WTC11 (cell line): ENCODE measurements around the gene SSTR1. TPM values are rescaled to one million over a fixed set of nuclear protein-coding genes. Genes with fewer than 3 reads are reported as not detected.

Experiments used
- ATAC-seq: fragments of 200-7000 bp; cut with Tn5 transposase; 2 replicates; pipeline ENCODE4 v1.10.0; 2021; ENCODE audit warnings: mild to moderate bottlenecking, moderate library complexity
- CTCF ChIA-PET: fragments of 300-600 bp; sonication (Branson Sonifier 250); formaldehyde crosslinking; loops from one replicate; lab custom pipeline; 2021; ENCODE audit warnings: antibody characterized with exemption; lab: Charles Lee
- POLR2A ChIA-PET: fragments of 350-600 bp; sonication (Branson Sonifier 250); formaldehyde crosslinking; loops from one replicate; lab custom pipeline; 2021; ENCODE audit warnings: antibody characterized with exemption; lab: Charles Lee
- DNase-seq: peaks from one replicate; pipeline ENCODE4 v3.0.0; 2021; ENCODE audit warnings: low spot score
- H3K27ac Mint-ChIP-seq: 2 replicates; pipeline ENCODE4 v1.8.0; 2021; ENCODE audit warnings: mixed read lengths
- H3K27me3 Mint-ChIP-seq: 2 replicates; pipeline ENCODE4 v1.8.0; 2021; ENCODE audit warnings: low read depth, mild to moderate bottlenecking, moderate library complexity, mixed read lengths
- H3K36me3 Mint-ChIP-seq: 2 replicates; pipeline ENCODE4 v1.8.0; 2021; ENCODE audit warnings: mixed read lengths
- H3K4me1 Mint-ChIP-seq: 2 replicates; pipeline ENCODE4 v1.8.0; 2022; ENCODE audit warnings: mixed read lengths
- H3K4me3 Mint-ChIP-seq: 2 replicates; pipeline ENCODE4 v1.8.0; 2021; ENCODE audit warnings: mild to moderate bottlenecking, moderate library complexity, mixed read lengths
- H3K9me3 Mint-ChIP-seq: 2 replicates; pipeline ENCODE4 v1.8.0; 2021; ENCODE audit warnings: mixed read lengths
- FOXK1 ChIP-seq: sonication (generic); formaldehyde crosslinking; IDR thresholded peaks from 2 replicates; pipeline ENCODE4 v1.8.0; 2022; ENCODE audit warnings: mild to moderate bottlenecking, moderate library complexity, missing genetic modification reagents
- GRHL2 ChIP-seq: fragments of 250-450 bp; sonication (Bioruptor Pico); IDR thresholded peaks from 2 replicates; pipeline ENCODE4 v1.8.0; 2022; ENCODE audit warnings: mild to moderate bottlenecking, moderate library complexity; ENCODE audit not compliant: insufficient replicate concordance, severe bottlenecking
- JAZF1 ChIP-seq: fragments of 250-450 bp; sonication (Bioruptor Pico); IDR thresholded peaks from 2 replicates; pipeline ENCODE4 v1.9.0; 2021; ENCODE audit warnings: moderate library complexity, mild to moderate bottlenecking, inconsistent platforms
- NFYB ChIP-seq: sonication (generic); formaldehyde crosslinking; conservative IDR thresholded peaks from 2 replicates; pipeline ENCODE4 v1.8.0; 2022; ENCODE audit warnings: low read depth, missing genetic modification reagents
- RELA ChIP-seq: sonication (generic); formaldehyde crosslinking; IDR thresholded peaks from 2 replicates; pipeline ENCODE4 v1.8.1; 2022; ENCODE audit warnings: missing genetic modification reagents, mild to moderate bottlenecking, borderline replicate concordance
- SMAD4 ChIP-seq: sonication (generic); formaldehyde crosslinking; IDR thresholded peaks from 2 replicates; pipeline ENCODE4 v1.8.0; 2022; ENCODE audit warnings: mild to moderate bottlenecking, missing genetic modification reagents
- ZNF138 ChIP-seq: sonication (generic); formaldehyde crosslinking; conservative IDR thresholded peaks from 2 replicates; pipeline ENCODE4 v1.8.1; 2022; ENCODE audit warnings: mild to moderate bottlenecking, moderate library complexity, missing genetic modification reagents
- ZNF416 ChIP-seq: fragments of 250-450 bp; sonication (Bioruptor Pico); IDR thresholded peaks from 2 replicates; pipeline ENCODE4 v1.9.0; 2021; ENCODE audit warnings: mild to moderate bottlenecking, inconsistent platforms
- ZNF423 ChIP-seq: fragments of 250-450 bp; sonication (Bioruptor Pico); IDR thresholded peaks from 2 replicates; pipeline ENCODE4 v2.1.2; 2022; ENCODE audit warnings: mild to moderate bottlenecking, moderate library complexity
- total RNA-seq: library from RNA; stranded (reverse); gene quantifications from 3 replicates; pipeline ENCODE4 v1.2.3, GENCODE V29; 2021
- TF ChIP-seq, protein P1 (sequence below): sonication (generic); formaldehyde crosslinking; conservative IDR thresholded peaks from 2 replicates; pipeline ENCODE4 v1.8.1; 2022; ENCODE audit warnings: mild to moderate bottlenecking, missing genetic modification reagents
- TF ChIP-seq, protein P2 (sequence below): sonication (generic); formaldehyde crosslinking; IDR thresholded peaks from 2 replicates; pipeline ENCODE4 v1.8.0; 2023; ENCODE audit warnings: missing genetic modification reagents
- TF ChIP-seq, protein P3 (sequence below): sonication (generic); formaldehyde crosslinking; IDR thresholded peaks from 2 replicates; pipeline ENCODE4 v1.8.1; 2023; ENCODE audit warnings: mild to moderate bottlenecking, missing genetic modification reagents, moderate library complexity
- TF ChIP-seq, protein P4 (sequence below): sonication (generic); formaldehyde crosslinking; IDR thresholded peaks from 2 replicates; pipeline ENCODE4 v1.8.1; 2023; ENCODE audit warnings: mild to moderate bottlenecking, missing genetic modification reagents
- TF ChIP-seq, protein P5 (sequence below): sonication (generic); formaldehyde crosslinking; IDR thresholded peaks from 2 replicates; pipeline ENCODE4 v1.8.1; 2022; ENCODE audit warnings: low read depth, missing genetic modification reagents, borderline replicate concordance
- TF ChIP-seq, protein P6 (sequence below): fragments of 250-450 bp; sonication (Bioruptor Pico); IDR thresholded peaks from 2 replicates; pipeline ENCODE4 v1.8.0; 2021; ENCODE audit warnings: mild to moderate bottlenecking
- TF ChIP-seq, protein P7 (sequence below): fragments of 250-450 bp; sonication (Bioruptor Pico); IDR thresholded peaks from 2 replicates; pipeline ENCODE4 v1.9.0; 2021; ENCODE audit warnings: mild to moderate bottlenecking, borderline replicate concordance
- TF ChIP-seq, protein P8 (sequence below): sonication (generic); formaldehyde crosslinking; IDR thresholded peaks from 2 replicates; pipeline ENCODE4 v1.8.0; 2022; ENCODE audit warnings: mild to moderate bottlenecking, missing genetic modification reagents

SSTR1 gene
- total RNA-seq, 1 experiment from 2014 or later = 1.7 TPM

DNA sequence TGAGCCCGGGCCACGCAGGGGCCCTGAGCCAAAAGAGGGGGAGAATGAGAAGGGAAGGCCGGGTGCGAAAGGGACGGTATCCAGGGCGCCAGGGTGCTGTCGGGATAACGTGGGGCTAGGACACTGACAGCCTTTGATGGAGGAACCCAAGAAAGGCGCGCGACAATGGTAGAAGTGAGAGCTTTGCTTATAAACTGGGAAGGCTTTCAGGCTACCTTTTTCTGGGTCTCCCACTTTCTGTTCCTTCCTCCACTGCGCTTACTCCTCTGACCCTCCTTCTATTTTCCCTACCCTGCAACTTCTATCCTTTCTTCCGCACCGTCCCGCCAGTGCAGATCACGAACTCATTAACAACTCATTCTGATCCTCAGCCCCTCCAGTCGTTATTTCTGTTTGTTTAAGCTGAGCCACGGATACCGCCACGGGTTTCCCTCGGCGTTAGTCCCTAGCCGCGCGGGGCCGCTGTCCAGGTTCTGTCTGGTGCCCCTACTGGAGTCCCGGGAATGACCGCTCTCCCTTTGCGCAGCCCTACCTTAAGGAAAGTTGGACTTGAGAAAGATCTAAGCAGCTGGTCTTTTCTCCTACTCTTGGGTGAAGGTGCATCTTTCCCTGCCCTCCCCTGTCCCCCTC lies 3.0 kb downstream of the SSTR1 start:
- Mint-ChIP-seq H3K36me3 (peaks cover 2% of the 10 kb centered on the region; the same call in 1 of the 2 replicates), H3K9me3 (peaks cover 7% of the 10 kb centered on the region), H3K4me1 (peaks cover 48% of the 10 kb centered on the region), H3K27me3 (peaks cover 98% of the 10 kb centered on the region), H3K4me3 (peak overlapping the region; percentile 76), H3K27ac (no peak overlapping the region)
- peak; percentile 46 for DNase-seq
- TF ChIP-seq, protein P1, sequence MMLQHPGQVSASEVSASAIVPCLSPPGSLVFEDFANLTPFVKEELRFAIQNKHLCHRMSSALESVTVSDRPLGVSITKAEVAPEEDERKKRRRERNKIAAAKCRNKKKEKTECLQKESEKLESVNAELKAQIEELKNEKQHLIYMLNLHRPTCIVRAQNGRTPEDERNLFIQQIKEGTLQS (CRISPR knock-in tag) = no peak
- no peak for TF ChIP-seq ZNF423 (CRISPR knock-in tag)
- TF ChIP-seq, protein P2, sequence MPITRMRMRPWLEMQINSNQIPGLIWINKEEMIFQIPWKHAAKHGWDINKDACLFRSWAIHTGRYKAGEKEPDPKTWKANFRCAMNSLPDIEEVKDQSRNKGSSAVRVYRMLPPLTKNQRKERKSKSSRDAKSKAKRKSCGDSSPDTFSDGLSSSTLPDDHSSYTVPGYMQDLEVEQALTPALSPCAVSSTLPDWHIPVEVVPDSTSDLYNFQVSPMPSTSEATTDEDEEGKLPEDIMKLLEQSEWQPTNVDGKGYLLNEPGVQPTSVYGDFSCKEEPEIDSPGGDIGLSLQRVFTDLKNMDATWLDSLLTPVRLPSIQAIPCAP (CRISPR knock-in tag) = no peak
- TF ChIP-seq SMAD4 (CRISPR knock-in tag) = no peak
- TF ChIP-seq, protein P3, sequence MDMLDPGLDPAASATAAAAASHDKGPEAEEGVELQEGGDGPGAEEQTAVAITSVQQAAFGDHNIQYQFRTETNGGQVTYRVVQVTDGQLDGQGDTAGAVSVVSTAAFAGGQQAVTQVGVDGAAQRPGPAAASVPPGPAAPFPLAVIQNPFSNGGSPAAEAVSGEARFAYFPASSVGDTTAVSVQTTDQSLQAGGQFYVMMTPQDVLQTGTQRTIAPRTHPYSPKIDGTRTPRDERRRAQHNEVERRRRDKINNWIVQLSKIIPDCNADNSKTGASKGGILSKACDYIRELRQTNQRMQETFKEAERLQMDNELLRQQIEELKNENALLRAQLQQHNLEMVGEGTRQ (CRISPR knock-in tag) = no peak
- no peak for TF ChIP-seq GRHL2 (CRISPR knock-in tag)
- TF ChIP-seq JAZF1 (CRISPR knock-in tag) = no peak
- no peak for TF ChIP-seq ZNF416
- TF ChIP-seq, protein P4, sequence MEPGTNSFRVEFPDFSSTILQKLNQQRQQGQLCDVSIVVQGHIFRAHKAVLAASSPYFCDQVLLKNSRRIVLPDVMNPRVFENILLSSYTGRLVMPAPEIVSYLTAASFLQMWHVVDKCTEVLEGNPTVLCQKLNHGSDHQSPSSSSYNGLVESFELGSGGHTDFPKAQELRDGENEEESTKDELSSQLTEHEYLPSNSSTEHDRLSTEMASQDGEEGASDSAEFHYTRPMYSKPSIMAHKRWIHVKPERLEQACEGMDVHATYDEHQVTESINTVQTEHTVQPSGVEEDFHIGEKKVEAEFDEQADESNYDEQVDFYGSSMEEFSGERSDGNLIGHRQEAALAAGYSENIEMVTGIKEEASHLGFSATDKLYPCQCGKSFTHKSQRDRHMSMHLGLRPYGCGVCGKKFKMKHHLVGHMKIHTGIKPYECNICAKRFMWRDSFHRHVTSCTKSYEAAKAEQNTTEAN = no peak
- no peak for TF ChIP-seq RELA (CRISPR knock-in tag)
- TF ChIP-seq, protein P5, sequence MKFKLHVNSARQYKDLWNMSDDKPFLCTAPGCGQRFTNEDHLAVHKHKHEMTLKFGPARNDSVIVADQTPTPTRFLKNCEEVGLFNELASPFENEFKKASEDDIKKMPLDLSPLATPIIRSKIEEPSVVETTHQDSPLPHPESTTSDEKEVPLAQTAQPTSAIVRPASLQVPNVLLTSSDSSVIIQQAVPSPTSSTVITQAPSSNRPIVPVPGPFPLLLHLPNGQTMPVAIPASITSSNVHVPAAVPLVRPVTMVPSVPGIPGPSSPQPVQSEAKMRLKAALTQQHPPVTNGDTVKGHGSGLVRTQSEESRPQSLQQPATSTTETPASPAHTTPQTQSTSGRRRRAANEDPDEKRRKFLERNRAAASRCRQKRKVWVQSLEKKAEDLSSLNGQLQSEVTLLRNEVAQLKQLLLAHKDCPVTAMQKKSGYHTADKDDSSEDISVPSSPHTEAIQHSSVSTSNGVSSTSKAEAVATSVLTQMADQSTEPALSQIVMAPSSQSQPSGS = no peak
- TF ChIP-seq NFYB = no peak
- TF ChIP-seq, protein P6, sequence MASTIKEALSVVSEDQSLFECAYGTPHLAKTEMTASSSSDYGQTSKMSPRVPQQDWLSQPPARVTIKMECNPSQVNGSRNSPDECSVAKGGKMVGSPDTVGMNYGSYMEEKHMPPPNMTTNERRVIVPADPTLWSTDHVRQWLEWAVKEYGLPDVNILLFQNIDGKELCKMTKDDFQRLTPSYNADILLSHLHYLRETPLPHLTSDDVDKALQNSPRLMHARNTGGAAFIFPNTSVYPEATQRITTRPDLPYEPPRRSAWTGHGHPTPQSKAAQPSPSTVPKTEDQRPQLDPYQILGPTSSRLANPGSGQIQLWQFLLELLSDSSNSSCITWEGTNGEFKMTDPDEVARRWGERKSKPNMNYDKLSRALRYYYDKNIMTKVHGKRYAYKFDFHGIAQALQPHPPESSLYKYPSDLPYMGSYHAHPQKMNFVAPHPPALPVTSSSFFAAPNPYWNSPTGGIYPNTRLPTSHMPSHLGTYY (CRISPR knock-in tag) = no peak
- TF ChIP-seq ZNF138 = no peak
- TF ChIP-seq, protein P7, sequence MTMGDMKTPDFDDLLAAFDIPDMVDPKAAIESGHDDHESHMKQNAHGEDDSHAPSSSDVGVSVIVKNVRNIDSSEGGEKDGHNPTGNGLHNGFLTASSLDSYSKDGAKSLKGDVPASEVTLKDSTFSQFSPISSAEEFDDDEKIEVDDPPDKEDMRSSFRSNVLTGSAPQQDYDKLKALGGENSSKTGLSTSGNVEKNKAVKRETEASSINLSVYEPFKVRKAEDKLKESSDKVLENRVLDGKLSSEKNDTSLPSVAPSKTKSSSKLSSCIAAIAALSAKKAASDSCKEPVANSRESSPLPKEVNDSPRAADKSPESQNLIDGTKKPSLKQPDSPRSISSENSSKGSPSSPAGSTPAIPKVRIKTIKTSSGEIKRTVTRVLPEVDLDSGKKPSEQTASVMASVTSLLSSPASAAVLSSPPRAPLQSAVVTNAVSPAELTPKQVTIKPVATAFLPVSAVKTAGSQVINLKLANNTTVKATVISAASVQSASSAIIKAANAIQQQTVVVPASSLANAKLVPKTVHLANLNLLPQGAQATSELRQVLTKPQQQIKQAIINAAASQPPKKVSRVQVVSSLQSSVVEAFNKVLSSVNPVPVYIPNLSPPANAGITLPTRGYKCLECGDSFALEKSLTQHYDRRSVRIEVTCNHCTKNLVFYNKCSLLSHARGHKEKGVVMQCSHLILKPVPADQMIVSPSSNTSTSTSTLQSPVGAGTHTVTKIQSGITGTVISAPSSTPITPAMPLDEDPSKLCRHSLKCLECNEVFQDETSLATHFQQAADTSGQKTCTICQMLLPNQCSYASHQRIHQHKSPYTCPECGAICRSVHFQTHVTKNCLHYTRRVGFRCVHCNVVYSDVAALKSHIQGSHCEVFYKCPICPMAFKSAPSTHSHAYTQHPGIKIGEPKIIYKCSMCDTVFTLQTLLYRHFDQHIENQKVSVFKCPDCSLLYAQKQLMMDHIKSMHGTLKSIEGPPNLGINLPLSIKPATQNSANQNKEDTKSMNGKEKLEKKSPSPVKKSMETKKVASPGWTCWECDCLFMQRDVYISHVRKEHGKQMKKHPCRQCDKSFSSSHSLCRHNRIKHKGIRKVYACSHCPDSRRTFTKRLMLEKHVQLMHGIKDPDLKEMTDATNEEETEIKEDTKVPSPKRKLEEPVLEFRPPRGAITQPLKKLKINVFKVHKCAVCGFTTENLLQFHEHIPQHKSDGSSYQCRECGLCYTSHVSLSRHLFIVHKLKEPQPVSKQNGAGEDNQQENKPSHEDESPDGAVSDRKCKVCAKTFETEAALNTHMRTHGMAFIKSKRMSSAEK (CRISPR knock-in tag) = no peak
- TF ChIP-seq, protein P8, sequence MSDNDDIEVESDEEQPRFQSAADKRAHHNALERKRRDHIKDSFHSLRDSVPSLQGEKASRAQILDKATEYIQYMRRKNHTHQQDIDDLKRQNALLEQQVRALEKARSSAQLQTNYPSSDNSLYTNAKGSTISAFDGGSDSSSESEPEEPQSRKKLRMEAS (CRISPR knock-in tag) = no peak
- TF ChIP-seq FOXK1 = no peak
- ChIA-PET CTCF (interaction anchor here (1.5 kb wide), 1 partner anchor 44 kb away, joined by 5 read pairs; no protein-coding TSS in a partner anchor), POLR2A (no interaction called here)
- ATAC-seq = peak; percentile 9
